CD4-positive, alpha-beta T cell treated with Interleukin-4 for 4 hours (primary cell): ENCODE measurements around the gene AGBL4.

Experiments
- DNase-seq: peaks from one replicate; pipeline ENCODE4 v3.0.0-alpha.2; 2020

Gene AGBL4

GRCh38 chr1:48999321-48999720 is 1024.4 kb downstream of the AGBL4 start:
- no peak for DNase-seq

- no peak for DNase-seq
These were observed 1027.4 kb downstream of the AGBL4 start for GRCh38 chr1:48996311-48996710.

GRCh38 chr1:48988633-48989197 is 1035.0 kb downstream of the AGBL4 start:
- no peak for DNase-seq

DNA sequence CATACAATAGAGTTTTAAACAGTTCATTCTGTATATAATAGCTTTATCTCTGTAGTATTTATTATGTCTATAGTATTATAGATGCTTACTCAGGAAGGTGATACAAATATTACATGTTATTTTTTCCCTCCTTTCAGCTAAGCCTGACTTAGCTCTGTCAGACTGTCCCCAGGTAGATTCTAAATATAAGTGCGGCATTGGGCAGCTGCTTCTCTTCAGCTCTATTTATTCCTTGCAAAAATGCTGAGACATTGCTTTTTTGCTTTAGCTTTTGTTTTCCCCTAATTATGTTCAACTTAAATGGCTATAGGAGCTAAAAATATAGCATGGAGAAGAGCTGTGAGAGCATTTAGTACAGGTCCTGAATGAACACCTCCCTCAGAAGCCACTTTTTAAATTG is 1043.8 kb downstream of the AGBL4 start:
- DNase-seq: no peak

DNA sequence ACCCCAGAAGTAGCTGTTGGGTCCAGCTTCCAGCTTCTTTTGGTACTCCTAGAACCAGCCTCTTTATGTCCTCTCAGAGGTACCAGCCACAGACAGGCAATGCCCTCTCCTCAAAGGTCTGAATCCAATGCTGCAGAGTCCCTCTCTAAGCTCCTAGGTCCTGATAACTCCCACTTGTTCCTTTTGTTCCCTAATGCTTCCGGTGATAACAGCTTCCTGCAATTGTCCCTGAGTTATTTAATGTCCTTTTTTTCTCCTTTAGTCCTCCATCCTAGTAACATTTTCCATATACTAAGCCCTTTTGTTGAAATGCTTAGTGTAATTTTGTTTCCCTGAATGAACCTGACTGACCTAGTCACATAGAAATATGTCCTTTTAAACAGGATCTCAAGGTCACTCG is 1045.3 kb downstream of the AGBL4 start:
- DNase-seq: no peak

GRCh38 chr1:48977273-48977672 is 1046.5 kb downstream of the AGBL4 start:
- DNase-seq: no peak

DNA sequence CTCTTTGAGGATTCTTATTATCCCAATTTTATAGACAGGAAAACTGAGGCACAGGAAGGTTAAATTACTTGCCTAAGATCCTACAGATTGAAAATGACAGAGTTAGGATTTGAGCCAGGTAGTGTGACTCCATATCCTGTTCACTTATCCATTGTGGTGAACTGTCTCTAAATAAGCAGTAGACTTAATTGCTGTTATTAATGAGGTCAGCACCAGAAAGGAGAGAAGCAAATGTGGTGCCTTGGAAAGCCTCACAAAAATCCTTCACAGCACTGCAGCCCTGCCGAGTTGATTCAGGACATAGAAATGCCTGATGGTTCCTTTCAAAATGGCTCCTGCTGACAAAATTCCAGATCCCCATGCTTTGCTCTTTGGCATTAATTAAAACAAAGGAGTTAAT is 1053.8 kb downstream of the AGBL4 start:
- DNase-seq: no peak

DNA sequence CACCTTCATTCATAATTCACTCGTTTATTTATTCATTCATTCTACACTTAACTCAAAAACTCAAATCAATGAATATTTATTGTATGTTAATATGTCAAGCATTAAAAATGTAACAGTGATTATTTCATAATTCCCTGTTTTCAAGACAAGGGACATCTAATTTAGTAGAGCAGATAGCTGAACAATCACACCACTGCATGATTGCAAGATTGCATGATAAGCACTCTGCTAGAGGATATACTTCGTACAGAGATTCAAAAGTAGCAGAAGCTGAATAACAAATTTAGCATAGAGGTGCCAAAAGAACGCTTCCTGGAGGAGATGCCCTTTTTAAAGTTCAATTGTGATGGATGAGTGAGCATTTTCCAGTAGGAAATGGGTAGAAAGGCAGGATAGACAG is 1056.4 kb downstream of the AGBL4 start:
- DNase-seq: no peak

GRCh38 chr1:48966583-48966982 is 1057.2 kb downstream of the AGBL4 start:
- DNase-seq: no peak

GRCh38 chr1:48960320-48960719 is 1063.4 kb downstream of the AGBL4 start:
- no peak for DNase-seq

- DNase-seq: no peak
These were observed 1068.0 kb downstream of the AGBL4 start for GRCh38 chr1:48955774-48956173.

- no peak for DNase-seq
These were observed 1070.1 kb downstream of the AGBL4 start for GRCh38 chr1:48953617-48954016.

- no peak for DNase-seq
These were observed 1075.2 kb downstream of the AGBL4 start for GRCh38 chr1:48948562-48948961.

DNA sequence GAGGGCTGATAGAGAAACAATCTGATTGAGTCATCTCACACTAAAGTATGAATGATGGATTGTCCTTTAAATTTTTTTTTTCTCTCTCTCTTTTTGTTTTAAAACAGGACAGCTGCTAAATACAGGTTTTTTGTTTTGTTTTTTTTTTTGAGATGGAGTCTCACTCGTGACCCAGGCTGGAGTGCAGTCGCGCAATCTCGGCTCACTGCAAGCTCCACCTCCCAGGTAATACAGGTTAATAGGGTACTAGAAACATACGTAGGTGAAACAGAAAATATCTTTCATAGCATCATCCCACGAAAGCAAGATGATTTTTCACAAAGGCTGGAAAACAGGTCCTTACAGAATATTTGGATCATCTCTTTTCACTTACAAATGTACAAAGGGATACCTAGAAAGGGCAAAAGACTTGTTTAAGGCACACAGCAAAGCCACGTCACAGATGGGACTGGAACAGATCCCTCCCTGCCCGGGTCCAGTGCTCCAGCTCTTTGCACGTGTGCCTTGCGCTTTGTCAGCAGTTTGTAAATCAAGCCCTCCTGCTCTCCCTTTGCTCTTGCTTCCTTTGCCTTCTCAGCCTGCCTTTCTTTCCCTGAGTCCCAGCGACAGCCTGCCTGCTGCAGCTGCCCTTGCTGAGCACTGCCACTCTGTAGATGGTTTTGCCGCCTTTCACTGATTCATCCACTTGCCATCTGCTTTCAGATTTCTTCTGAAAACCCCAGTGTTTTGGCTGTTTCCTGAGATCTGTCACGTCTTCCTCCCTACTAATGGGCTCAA is 1075.8 kb downstream of the AGBL4 start:
- DNase-seq: no peak

DNA sequence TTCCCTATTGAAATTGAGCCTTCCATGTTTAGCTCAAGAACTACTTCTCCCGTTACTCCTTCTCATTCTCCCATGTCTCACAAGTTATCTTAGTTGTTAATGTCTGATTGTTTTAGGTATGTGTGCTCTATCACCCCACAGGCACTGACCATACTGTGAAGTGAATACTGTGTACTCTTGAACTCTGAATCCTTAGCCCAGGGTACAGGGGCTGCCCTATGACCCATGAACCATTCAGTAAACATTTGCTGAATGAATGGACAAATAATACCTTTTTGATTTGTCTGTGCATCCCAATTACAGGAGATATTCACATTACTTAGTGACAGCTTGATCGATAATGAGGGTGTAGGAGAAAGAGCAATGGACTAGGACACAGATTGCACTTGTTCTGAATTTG is 1077.7 kb downstream of the AGBL4 start:
- no peak for DNase-seq

GRCh38 chr1:48944811-48945210 is 1078.9 kb downstream of the AGBL4 start:
- DNase-seq: no peak

- DNase-seq: no peak
These were observed 1079.9 kb downstream of the AGBL4 start for GRCh38 chr1:48943826-48944225.

DNA sequence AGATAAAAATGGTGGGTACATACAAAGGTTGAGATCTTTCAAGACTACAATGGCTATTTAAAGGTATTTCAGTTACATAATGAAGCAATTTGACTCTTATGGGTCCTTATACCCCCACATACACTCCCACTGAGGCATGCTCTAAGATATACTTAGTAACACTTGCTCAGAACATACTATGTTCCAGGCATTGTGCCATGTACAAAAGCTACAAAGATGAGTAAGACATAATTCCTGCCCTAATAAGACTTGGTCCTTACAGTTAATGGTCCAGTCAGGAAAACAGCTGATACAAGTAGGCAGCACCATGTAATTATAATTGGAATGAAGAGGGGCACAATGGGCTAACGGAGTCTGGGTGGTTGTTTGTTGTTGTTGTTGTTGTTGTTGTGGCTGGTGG is 1080.4 kb downstream of the AGBL4 start:
- no peak for DNase-seq

DNA sequence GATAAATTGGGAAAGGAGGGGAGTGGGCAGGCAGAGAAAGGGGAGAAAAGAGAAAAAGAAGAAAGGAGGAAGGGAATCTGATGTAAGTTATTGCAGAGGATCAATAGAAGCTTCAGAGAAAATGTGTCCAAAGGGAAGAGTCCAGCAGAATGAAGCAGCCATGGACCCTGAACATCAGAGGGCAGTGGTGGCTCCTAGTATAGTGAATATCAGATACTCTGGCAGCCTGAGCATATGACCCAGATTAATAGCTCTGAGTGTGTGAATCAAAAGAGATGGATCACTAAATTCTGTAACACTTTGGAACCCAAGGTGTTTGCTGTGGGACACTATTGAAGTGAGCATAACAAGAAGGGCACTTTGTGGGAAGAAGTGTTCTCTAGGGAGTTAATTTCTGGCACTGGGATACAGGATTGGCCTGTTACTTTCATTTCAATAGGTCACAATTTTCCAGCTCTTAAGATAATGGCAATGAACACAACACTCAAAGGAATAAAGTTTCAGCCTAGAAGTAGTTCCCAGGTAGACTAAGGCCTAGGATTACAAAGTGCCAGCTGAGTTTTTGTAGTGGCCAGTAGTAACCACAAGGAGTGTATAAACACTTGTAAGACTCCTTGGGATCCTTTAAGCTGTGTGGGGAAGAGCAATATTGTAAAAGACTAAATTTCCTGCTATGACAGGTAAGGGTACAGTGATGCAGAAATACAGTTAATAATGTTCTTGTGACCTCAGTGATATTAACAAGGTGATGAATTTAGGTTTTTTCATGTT is 1082.6 kb downstream of the AGBL4 start:
- no peak for DNase-seq

- DNase-seq: no peak
These were observed 1083.4 kb downstream of the AGBL4 start for GRCh38 chr1:48940354-48940753.

- no peak for DNase-seq
These were observed 1083.9 kb downstream of the AGBL4 start for GRCh38 chr1:48939828-48940227.

GRCh38 chr1:48939042-48939441 is 1084.7 kb downstream of the AGBL4 start:
- no peak for DNase-seq

DNA sequence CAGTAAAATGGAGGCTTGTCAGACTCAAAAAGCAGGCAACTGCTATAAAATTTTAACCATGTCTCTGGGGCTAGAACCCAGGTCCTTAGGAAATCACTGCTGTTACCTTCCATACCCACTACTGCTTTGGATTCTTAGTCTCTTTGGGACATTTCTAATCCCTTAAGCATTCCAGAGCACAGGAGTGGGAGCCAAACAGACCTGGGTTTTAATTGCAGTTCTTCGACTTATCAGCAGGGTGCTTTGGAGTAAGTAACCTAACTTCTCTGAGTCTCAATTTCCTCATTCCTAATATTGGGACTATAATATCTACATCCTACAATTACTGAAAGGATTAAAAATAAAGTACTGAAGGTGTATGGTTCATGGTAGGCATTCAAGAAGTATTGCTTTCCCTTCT is 1086.0 kb downstream of the AGBL4 start:
- DNase-seq: no peak

DNA sequence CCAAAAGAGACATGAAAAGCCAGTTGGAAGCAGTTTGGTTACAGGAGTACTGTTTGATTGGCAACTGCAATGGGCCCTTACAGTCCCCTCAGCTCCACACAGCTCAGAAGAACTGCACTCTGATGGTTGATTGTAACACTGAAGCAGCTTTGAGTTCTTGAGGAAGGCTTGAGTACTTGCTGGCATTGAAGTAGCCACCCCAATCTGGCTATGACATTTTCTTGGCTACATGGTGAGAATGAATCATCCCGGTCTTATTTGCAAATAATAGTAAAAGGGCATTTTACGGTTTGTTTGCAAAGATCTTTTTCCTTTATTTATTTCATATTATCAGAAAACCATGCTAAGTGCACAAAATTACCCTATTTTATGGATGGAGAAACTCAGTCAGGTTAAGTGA is 1087.3 kb downstream of the AGBL4 start:
- no peak for DNase-seq
